ENCODE data around the gene ARHGAP9. TPM values are rescaled to one million over a fixed set of nuclear protein-coding genes. Genes with fewer than 3 reads are reported as not detected.
A peak's percentile ranks its signal among the peaks of the same experiment; 100 is the strongest.

ARHGAP9 gene
- total RNA-seq, 2 donors from 2014 or later: 1.3 to 1.6 TPM

- WGBS, 2 experiments (ENCODE audit: insufficient coverage in 1 of 2, insufficient read length in 1 of 2): 1 to 7% methylated on average over 5 to 56 of the region's 57 CpGs
- Histone ChIP-seq H3K27me3 (ENCODE audit: control insufficient read depth, insufficient read depth, low read length, poor library complexity, severe bottlenecking) (no peaks in the 10 kb centered on the region), H3K27ac (ENCODE audit: low read depth, low read length) (peak within 1 kb of the TSS; percentile 84), H3K4me3 (ENCODE audit: low read length) (peak within 1 kb of the TSS; percentile 98), H3K36me3 (ENCODE audit: control insufficient read depth, insufficient read depth, low read length) (peaks cover 53% of the 10 kb centered on the region), H3K4me1 (ENCODE audit: control insufficient read depth, insufficient read depth, low read length) (peaks cover 3% of the 10 kb centered on the region), H3K9ac (ENCODE audit: extremely low read depth, low read length, poor library complexity, severe bottlenecking) (peak within 1 kb of the TSS; percentile 71), H3K9me3 (ENCODE audit: control insufficient read depth, low read length) (no peaks in the 10 kb centered on the region)
- H3K9me3 Mint-ChIP-seq: no peaks in the 10 kb centered on the region
- H3K36me3 Mint-ChIP-seq (ENCODE audit: low read depth): peaks cover 32% of the 10 kb centered on the region
- TF ChIP-seq CTCF (conservative IDR thresholded peaks at IDR 0.05): no peak
- no peaks in the 10 kb centered on the region for H3K27me3 Mint-ChIP-seq (ENCODE audit: insufficient read depth)
- peak within 1 kb of the TSS; percentile 94 for H3K27ac Mint-ChIP-seq
- H3K4me1 Mint-ChIP-seq: peaks cover 40% of the 10 kb centered on the region
- peak within 1 kb of the TSS; percentile 93 for H3K4me3 Mint-ChIP-seq
- peak; percentile 97 for DNase-seq
Observed at GRCh38 chr12:57522011-57522886, 42.6 kb upstream of the ARHGAP9 start, which contains the start of gene MBD6. Gene MBD6, plus strand, starts transcription at chr12:57522824. Its CDS starts 1,480 bp downstream, at chr12:57524304.

DNA sequence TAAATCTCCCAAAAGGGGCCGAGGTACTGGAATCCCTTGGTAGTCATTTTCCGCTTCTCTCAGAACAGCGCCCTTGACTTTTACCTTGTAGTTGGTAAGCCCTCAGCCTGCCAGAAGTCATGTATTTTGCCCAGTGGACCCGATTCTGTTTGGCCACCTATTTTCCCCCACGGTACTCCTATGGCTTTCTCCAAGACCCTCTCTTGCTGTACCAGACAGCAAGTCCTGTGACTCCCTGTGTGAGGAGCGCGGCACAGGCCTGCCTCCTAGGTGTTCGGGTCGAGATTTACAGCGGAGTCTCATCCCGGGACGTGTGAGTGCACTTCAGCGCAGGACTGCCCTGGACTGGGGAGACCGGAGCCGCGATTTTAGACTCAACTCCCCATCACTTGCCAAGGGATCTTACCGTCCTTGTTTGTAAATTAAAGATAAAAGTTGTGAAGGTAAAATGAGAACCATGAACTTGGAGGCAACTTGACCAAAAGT lies 41.9 kb upstream of the ARHGAP9 start:
- Histone ChIP-seq H3K9me3 (ENCODE audit: control insufficient read depth, low read length) (no peaks in the 10 kb centered on the region), H3K9ac (ENCODE audit: extremely low read depth, low read length, poor library complexity, severe bottlenecking) (peak overlapping the region; percentile 17), H3K36me3 (ENCODE audit: control insufficient read depth, insufficient read depth, low read length) (peaks cover 53% of the 10 kb centered on the region), H3K27ac (ENCODE audit: low read depth, low read length) (peak overlapping the region; percentile 84), H3K27me3 (ENCODE audit: control insufficient read depth, insufficient read depth, low read length, poor library complexity, severe bottlenecking) (no peaks in the 10 kb centered on the region), H3K4me1 (ENCODE audit: control insufficient read depth, insufficient read depth, low read length) (peaks cover 3% of the 10 kb centered on the region), H3K4me3 (ENCODE audit: low read length) (peak overlapping the region; percentile 84)
- Mint-ChIP-seq H3K4me1 (peaks cover 40% of the 10 kb centered on the region), H3K9me3 (no peaks in the 10 kb centered on the region), H3K27ac (peak overlapping the region; percentile 94), H3K36me3 (ENCODE audit: low read depth) (peaks cover 33% of the 10 kb centered on the region), H3K27me3 (ENCODE audit: insufficient read depth) (no peaks in the 10 kb centered on the region), H3K4me3 (peak overlapping the region; percentile 93)
- peak; percentile 88 for DNase-seq
- 26 to 32% methylated on average over 16 to 17 of the region's 17 CpGs for WGBS, 2 experiments (ENCODE audit: insufficient coverage in 1 of 2, insufficient read length in 1 of 2)
- TF ChIP-seq CTCF (conservative IDR thresholded peaks at IDR 0.05): peak; percentile 32

GRCh38 chr12:57520053-57520818 lies 40.6 kb upstream of the ARHGAP9 start, which contains the start of gene DDIT3:
Gene DDIT3, minus strand, starts transcription at chr12:57520514. Its CDS starts 3,108 bp downstream, at chr12:57517406.
- peaks cover 49% of the 10 kb centered on the region for H3K4me1 Mint-ChIP-seq
- H3K4me3 ChIP-seq (ENCODE audit: low read length): peak within 1 kb of the TSS; percentile 96
- peak within 1 kb of the TSS; percentile 93 for H3K27ac ChIP-seq (ENCODE audit: low read depth, low read length)
- peaks cover 47% of the 10 kb centered on the region for H3K36me3 Mint-ChIP-seq (ENCODE audit: low read depth)
- H3K4me1 ChIP-seq (ENCODE audit: control insufficient read depth, insufficient read depth, low read length): peaks cover 4% of the 10 kb centered on the region
- TF ChIP-seq CTCF (conservative IDR thresholded peaks at IDR 0.05): no peak
- peak within 1 kb of the TSS; percentile 98 for H3K9ac ChIP-seq (ENCODE audit: extremely low read depth, low read length, poor library complexity, severe bottlenecking)
- peak; percentile 100 for DNase-seq
- H3K27ac Mint-ChIP-seq: peak within 1 kb of the TSS; percentile 99
- H3K36me3 ChIP-seq (ENCODE audit: control insufficient read depth, insufficient read depth, low read length): peaks cover 56% of the 10 kb centered on the region
- 0 to 1% methylated on average over 26 to 45 of the region's 52 CpGs for WGBS, 2 experiments (ENCODE audit: insufficient coverage in 1 of 2, insufficient read length in 1 of 2)
- H3K27me3 Mint-ChIP-seq (ENCODE audit: insufficient read depth): no peaks in the 10 kb centered on the region
- H3K9me3 ChIP-seq (ENCODE audit: control insufficient read depth, low read length): no peaks in the 10 kb centered on the region
- peak within 1 kb of the TSS; percentile 93 for H3K4me3 Mint-ChIP-seq
- H3K9me3 Mint-ChIP-seq: no peaks in the 10 kb centered on the region
- H3K27me3 ChIP-seq (ENCODE audit: control insufficient read depth, insufficient read depth, low read length, poor library complexity, severe bottlenecking): no peaks in the 10 kb centered on the region

Data from endodermal cell (in vitro differentiated cells).